ENCODE results near the gene GRM7.

GRM7 gene

GRCh38 chr3:7637694-7638093, 776.8 kb downstream of the GRM7 start (continued):
- TF ChIP-seq ZNF544 (tag by site-specific recombination; IDR thresholded peaks at IDR 0.05) = no peak

DNA sequence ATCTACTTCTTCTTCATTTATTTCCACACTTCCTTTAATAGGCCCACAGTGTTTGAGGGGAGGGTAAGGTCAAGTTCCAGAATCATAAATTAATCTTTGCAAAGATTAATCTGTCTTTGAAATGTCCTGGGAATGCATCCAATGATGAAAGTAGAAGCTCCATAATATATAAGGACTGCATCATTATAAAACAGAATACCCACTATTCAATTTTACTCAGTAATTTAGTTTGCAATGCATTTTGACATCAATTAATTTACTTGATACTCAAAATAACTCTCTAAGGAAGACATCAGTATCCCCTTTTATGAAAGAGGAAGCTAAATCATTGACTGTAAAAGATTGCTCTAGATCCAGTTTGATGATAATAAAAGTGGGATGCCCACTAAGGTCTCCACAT, 777.2 kb downstream of the GRM7 start:
- Histone ChIP-seq H3K4me1 (ENCODE audit: control insufficient read depth, insufficient read depth, low read length) (no peaks in the 10 kb centered on the region), H3K4me3 (ENCODE audit: low read depth, low read length) (no peak overlapping the region), H3K27ac (ENCODE audit: extremely low read depth, low read depth, low read length) (no peak overlapping the region), H3K36me3 (ENCODE audit: control insufficient read depth in 2 of 2, insufficient read depth in 1 of 2, low read length in 2 of 2) (no peaks in the 10 kb centered on the region), H3K9me3 (ENCODE audit: control insufficient read depth, insufficient read depth, low read depth, low read length) (no peaks in the 10 kb centered on the region; the same call in 1 of the 2 replicates)
- CTCF ChIA-PET = no interaction called here
- POLR2A ChIA-PET = no interaction called here
- no peak for TF ChIP-seq ZNF621 (tag by site-specific recombination; IDR thresholded peaks at IDR 0.05)
- no peak for TF ChIP-seq ZNF24 (tag by site-specific recombination; IDR thresholded peaks at IDR 0.05)
- no peak for TF ChIP-seq ZFHX2 (tag by site-specific recombination; conservative IDR thresholded peaks at IDR 0.05)
- TF ChIP-seq ZNF624 (tag by site-specific recombination; IDR thresholded peaks at IDR 0.05) = no peak
- TF ChIP-seq YY1 (tag by site-specific recombination; IDR thresholded peaks at IDR 0.05) = no peak
- no peak for TF ChIP-seq ZNF488 (tag by site-specific recombination; IDR thresholded peaks at IDR 0.05)
- TF ChIP-seq MZF1 (tag by site-specific recombination; IDR thresholded peaks at IDR 0.05; ENCODE audit: borderline replicate concordance) = no peak
- no peak for TF ChIP-seq ZNF146 (tag by site-specific recombination; IDR thresholded peaks at IDR 0.05)
- no peak for TF ChIP-seq ZNF785 (tag by site-specific recombination; IDR thresholded peaks at IDR 0.05)
- TF ChIP-seq ZNF37A (tag by site-specific recombination; IDR thresholded peaks at IDR 0.05) = no peak
- no peak for TF ChIP-seq ZNF394 (tag by site-specific recombination; IDR thresholded peaks at IDR 0.05; ENCODE audit: borderline replicate concordance)
- TF ChIP-seq ZNF140 (tag by site-specific recombination; IDR thresholded peaks at IDR 0.05) = no peak
- TF ChIP-seq ZBTB1 (tag by site-specific recombination; IDR thresholded peaks at IDR 0.05) = no peak
- no peak for TF ChIP-seq SP2 (tag by site-specific recombination; IDR thresholded peaks at IDR 0.05)
- no peak for TF ChIP-seq PRDM1 (tag by site-specific recombination; IDR thresholded peaks at IDR 0.05)
- TF ChIP-seq ZNF324 (tag by site-specific recombination; IDR thresholded peaks at IDR 0.05) = no peak
- TF ChIP-seq SP3 (tag by site-specific recombination; IDR thresholded peaks at IDR 0.05) = no peak

GRCh38 chr3:7640787-7641186, 779.9 kb downstream of the GRM7 start:
- Histone ChIP-seq H3K9me3 (ENCODE audit: control insufficient read depth, insufficient read depth, low read depth, low read length) (no peaks in the 10 kb centered on the region), H3K4me3 (ENCODE audit: low read depth, low read length) (no peak overlapping the region), H3K27ac (ENCODE audit: extremely low read depth, low read depth, low read length) (no peak overlapping the region), H3K36me3 (ENCODE audit: control insufficient read depth in 2 of 2, insufficient read depth in 1 of 2, low read length in 2 of 2) (no peaks in the 10 kb centered on the region), H3K4me1 (ENCODE audit: control insufficient read depth, insufficient read depth, low read length) (no peaks in the 10 kb centered on the region)
- ChIA-PET POLR2A (no interaction called here), CTCF (no interaction called here)
- TF ChIP-seq ZNF580 (tag by site-specific recombination; IDR thresholded peaks at IDR 0.05) (no peak), ZNF223 (tag by site-specific recombination; IDR thresholded peaks at IDR 0.05) (no peak), ZNF394 (tag by site-specific recombination; IDR thresholded peaks at IDR 0.05; ENCODE audit: borderline replicate concordance) (no peak), ZNF19 (tag by site-specific recombination; IDR thresholded peaks at IDR 0.05; ENCODE audit: low read depth) (no peak), ZNF184 (tag by site-specific recombination; IDR thresholded peaks at IDR 0.05) (no peak), ZNF561 (tag by site-specific recombination; IDR thresholded peaks at IDR 0.05; ENCODE audit: borderline replicate concordance) (no peak), ZNF274 (IDR thresholded peaks at IDR 0.05; ENCODE audit: low read length) (no peak), ZNF274 (tag by site-specific recombination; IDR thresholded peaks at IDR 0.05; ENCODE audit: borderline replicate concordance) (no peak), ZNF513 (tag by site-specific recombination; IDR thresholded peaks at IDR 0.05) (no peak), ZNF623 (tag by site-specific recombination; IDR thresholded peaks at IDR 0.05) (no peak), KLF7 (tag by site-specific recombination; IDR thresholded peaks at IDR 0.05; ENCODE audit: borderline replicate concordance) (no peak), ZNF221 (tag by site-specific recombination; IDR thresholded peaks at IDR 0.05; ENCODE audit: borderline replicate concordance) (no peak)
- TF ChIP-seq, protein P1, sequence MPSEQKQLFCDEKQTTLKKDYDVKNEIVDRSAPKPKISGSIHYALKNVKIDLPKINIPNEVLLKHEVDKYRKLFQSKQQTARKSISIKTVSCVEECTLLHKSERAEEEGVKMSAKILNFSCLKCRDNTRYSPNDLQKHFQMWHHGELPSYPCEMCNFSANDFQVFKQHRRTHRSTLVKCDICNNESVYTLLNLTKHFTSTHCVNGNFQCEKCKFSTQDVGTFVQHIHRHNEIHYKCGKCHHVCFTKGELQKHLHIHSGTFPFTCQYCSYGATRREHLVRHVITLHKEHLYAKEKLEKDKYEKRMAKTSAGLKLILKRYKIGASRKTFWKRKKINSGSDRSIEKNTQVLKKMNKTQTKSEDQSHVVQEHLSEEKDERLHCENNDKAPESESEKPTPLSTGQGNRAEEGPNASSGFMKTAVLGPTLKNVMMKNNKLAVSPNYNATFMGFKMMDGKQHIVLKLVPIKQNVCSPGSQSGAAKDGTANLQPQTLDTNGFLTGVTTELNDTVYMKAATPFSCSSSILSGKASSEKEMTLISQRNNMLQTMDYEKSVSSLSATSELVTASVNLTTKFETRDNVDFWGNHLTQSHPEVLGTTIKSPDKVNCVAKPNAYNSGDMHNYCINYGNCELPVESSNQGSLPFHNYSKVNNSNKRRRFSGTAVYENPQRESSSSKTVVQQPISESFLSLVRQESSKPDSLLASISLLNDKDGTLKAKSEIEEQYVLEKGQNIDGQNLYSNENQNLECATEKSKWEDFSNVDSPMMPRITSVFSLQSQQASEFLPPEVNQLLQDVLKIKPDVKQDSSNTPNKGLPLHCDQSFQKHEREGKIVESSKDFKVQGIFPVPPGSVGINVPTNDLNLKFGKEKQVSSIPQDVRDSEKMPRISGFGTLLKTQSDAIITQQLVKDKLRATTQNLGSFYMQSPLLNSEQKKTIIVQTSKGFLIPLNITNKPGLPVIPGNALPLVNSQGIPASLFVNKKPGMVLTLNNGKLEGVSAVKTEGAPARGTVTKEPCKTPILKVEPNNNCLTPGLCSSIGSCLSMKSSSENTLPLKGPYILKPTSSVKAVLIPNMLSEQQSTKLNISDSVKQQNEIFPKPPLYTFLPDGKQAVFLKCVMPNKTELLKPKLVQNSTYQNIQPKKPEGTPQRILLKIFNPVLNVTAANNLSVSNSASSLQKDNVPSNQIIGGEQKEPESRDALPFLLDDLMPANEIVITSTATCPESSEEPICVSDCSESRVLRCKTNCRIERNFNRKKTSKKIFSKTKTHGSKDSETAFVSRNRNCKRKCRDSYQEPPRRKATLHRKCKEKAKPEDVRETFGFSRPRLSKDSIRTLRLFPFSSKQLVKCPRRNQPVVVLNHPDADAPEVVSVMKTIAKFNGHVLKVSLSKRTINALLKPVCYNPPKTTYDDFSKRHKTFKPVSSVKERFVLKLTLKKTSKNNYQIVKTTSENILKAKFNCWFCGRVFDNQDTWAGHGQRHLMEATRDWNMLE (tag by site-specific recombination; conservative IDR thresholded peaks at IDR 0.05; ENCODE audit: low read depth) = no peak
